Sigmoid colon (tissue), 3 donors: ENCODE results near the gene TESPA1.

Source experiments
- POLR2A ChIP-seq, 2 donors: fragments of 450-650 bp; IDR thresholded peaks; one replicate each; pipeline ENCODE4 v1.6.1; 2016; ENCODE audit warnings: antibody characterized with exemption in 2 of 2, mild to moderate bottlenecking in 2 of 2, moderate library complexity in 2 of 2
- TF ChIP-seq, protein P1 (sequence below), 4 experiments: fragments of 450-650 bp in 3 of 4; fragments of 200-600 bp in 1 of 4; IDR thresholded peaks; one replicate each; pipeline ENCODE4 v1.5.1; 2016 to 2019; ENCODE audit warnings: antibody characterized with exemption in 4 of 4, mild to moderate bottlenecking in 3 of 4, moderate library complexity in 2 of 4

DNA sequence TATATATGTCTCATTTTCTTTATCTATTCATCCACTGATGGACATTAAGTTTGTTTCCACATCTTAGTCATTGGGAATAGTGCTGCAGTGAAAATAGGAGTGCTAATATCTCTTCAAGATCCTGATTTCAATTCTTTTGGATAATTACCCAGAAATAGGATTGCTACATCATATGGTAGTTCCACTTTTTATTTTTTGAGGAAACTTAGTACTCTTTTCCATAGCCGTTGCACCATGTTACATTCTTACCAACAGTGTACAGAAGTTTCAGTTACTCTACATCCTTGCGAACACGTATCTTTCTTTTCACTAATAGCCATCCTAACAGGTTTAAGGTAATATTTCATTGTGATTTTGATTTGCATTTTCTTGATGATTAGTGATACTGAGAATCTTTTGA lies 29.8 kb downstream of the TESPA1 start:
- TF ChIP-seq POLR2A (IDR thresholded peaks at IDR 0.05), result no peak
- TF ChIP-seq, protein P1, sequence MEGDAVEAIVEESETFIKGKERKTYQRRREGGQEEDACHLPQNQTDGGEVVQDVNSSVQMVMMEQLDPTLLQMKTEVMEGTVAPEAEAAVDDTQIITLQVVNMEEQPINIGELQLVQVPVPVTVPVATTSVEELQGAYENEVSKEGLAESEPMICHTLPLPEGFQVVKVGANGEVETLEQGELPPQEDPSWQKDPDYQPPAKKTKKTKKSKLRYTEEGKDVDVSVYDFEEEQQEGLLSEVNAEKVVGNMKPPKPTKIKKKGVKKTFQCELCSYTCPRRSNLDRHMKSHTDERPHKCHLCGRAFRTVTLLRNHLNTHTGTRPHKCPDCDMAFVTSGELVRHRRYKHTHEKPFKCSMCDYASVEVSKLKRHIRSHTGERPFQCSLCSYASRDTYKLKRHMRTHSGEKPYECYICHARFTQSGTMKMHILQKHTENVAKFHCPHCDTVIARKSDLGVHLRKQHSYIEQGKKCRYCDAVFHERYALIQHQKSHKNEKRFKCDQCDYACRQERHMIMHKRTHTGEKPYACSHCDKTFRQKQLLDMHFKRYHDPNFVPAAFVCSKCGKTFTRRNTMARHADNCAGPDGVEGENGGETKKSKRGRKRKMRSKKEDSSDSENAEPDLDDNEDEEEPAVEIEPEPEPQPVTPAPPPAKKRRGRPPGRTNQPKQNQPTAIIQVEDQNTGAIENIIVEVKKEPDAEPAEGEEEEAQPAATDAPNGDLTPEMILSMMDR (IDR thresholded peaks at IDR 0.05), result no peak
